Measurements from ENCODE around the gene ESRRG.

The ESRRG gene

DNA sequence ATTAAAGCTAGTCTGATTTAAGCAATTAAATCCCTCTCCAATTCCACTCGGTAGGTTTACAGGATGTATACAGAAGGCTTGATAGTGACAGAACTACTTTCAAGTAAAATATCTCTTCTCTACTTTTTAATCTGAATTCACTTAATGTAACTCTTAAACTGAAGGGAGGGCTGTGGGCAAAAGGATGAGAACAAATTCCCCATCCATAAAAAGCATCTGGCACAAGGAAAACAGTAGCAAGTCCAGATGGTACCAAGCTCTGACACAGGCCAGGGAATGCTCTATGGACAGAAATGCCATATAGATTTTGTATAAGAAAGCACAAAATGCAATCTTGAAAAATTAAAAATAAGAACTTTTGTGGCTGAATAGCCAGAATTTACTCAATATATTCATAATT lies 246.9 kb downstream of the ESRRG start:
- no peak overlapping the region for H3K27ac ChIP-seq
- no peak for TF ChIP-seq CTCF (conservative IDR thresholded peaks at IDR 0.05)

GRCh38 chr1:216475659-216476276 lies 247.5 kb downstream of the ESRRG start:
- TF ChIP-seq CTCF (conservative IDR thresholded peaks at IDR 0.05) = no peak
- no peak overlapping the region for H3K27ac ChIP-seq

GRCh38 chr1:216466162-216466801 lies 256.9 kb downstream of the ESRRG start:
- TF ChIP-seq CTCF (conservative IDR thresholded peaks at IDR 0.05) = no peak
- H3K27ac ChIP-seq = no peak overlapping the region

DNA sequence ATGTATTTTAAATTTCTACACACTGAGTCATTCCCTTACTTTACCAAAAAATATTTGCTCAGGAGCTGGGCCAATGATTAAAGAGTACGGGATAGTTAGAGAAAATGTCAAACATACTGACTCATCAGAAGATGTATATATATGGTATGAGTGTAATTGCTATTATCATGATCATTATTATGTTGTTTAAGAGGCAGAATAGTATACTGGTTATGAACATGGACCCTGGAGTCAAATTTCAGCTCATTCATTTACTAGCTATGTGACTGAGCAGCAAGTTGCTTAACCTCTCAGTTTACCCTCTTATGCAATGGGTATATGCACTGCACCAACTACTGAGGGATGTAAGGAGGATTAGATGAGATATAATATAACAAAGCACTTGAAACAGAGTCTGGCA lies 258.7 kb downstream of the ESRRG start:
- TF ChIP-seq CTCF (conservative IDR thresholded peaks at IDR 0.05) = no peak

GRCh38 chr1:216462066-216462775 lies 261.0 kb downstream of the ESRRG start:
- H3K27ac ChIP-seq = no peak overlapping the region
- TF ChIP-seq CTCF (conservative IDR thresholded peaks at IDR 0.05) = no peak

More for the DNA sequence above, 258.7 kb downstream of the ESRRG start:
- H3K27ac ChIP-seq = no peak overlapping the region

- no peak for TF ChIP-seq CTCF (conservative IDR thresholded peaks at IDR 0.05)
- H3K27ac ChIP-seq = no peak overlapping the region
Observed at GRCh38 chr1:216461466-216461865, 261.8 kb downstream of the ESRRG start.

DNA sequence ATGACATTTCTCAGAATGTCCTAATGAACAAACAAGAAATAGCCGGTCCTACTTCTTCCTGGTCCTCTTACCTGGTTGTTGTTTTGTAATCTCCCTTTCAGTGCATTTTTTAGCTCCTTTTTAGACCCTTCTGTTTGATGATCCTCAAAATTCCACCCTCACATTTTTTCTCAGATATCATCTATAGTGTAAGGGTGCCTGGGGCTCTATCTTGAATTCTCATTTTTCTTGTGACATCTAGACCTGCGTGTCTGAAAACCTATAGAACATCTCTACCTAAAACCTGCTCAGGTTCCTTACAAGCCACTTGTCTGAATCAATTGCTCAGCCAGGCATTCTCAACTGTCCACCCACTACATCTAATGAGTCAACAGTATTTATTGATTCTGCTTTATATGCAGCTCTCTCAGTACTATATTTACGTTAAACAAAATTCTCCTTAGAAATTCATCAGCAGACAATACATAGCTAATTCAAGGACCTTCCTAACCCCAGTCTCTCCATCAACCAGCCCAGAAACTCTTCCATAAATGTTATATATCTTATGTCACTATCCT lies 263.5 kb downstream of the ESRRG start:
- TF ChIP-seq CTCF (conservative IDR thresholded peaks at IDR 0.05) = no peak
- no peak overlapping the region for H3K27ac ChIP-seq
